ENCODE data around the gene ZNF587. TPM values are rescaled to one million over a fixed set of nuclear protein-coding genes. Genes with fewer than 3 reads are reported as not detected.
A peak's percentile ranks its signal among the peaks of the same experiment; 100 is the strongest.
"Not testable (repeated sequence)": the region's sequence is repeated elsewhere in the genome, so short reads cannot be mapped to it uniquely, and the experiment has no call there.

Gene ZNF587
- total and polyA plus RNA-seq, 4 donors: 20.4 to 33.5 (median 31.0) TPM

DNA sequence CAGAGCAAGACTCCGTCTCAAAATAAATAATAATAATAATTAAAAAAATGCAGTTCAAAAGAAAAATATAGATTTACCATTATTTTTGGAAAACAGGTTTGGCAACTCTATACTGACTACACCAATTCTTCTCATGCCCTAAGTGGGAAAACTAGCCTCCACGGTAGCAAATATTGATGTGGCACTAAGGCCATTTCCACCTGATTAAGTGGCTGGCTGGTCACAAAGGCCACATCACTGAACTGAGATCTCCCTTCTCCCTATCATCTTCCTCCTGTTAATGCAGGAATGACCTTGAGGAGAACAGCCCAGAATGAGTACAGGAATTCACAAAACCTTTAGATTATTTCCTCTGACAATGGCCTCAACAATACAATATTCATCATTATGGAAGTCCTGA lies 20.6 kb downstream of the ZNF587 start:
- no peak for DNase-seq (ENCODE audit: low read depth in 4 of 6, low spot score in 6 of 6)
- Histone ChIP-seq H3K9me3 (ENCODE audit: control insufficient read depth, insufficient read depth, low read length) (peaks cover 2% of the 10 kb centered on the region), H3K36me3 (ENCODE audit: control insufficient read depth, insufficient read depth, low read length) (peaks cover 44% of the 10 kb centered on the region), H3K4me1 (ENCODE audit: control insufficient read depth, insufficient read depth, low read length) (no peaks in the 10 kb centered on the region), H3K4me3 (ENCODE audit: low read depth, low read length) (no peak overlapping the region), H3K27ac (ENCODE audit: low read depth, low read length) (no peak overlapping the region), H3K27me3 (ENCODE audit: control insufficient read depth, insufficient read depth, low read length) (no peaks in the 10 kb centered on the region)
- WGBS (ENCODE audit: insufficient coverage): 83% methylated on average over 1 of the region's 2 CpGs

DNA sequence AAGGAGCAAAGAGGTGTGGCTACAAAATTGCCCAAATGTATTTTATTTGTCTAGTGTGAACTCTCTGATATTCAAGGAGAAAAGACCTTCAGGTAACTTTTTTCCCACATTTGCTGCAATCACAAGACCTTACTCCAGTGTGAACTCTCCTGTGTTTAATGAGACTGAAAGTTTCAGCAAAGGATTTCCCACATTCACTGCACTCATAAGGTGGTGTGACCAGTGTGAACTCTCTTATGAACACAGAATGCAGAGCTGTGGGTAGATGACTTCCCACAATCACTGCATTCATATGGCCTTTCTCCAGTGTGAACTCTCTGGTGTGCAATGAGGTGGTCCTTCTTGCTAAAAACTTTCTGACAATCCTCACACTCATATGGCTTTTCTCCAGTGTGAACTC lies 22.8 kb downstream of the ZNF587 start:
- H3K36me3 ChIP-seq (ENCODE audit: control insufficient read depth, insufficient read depth, low read length): peaks cover 32% of the 10 kb centered on the region
- H3K9me3 ChIP-seq (ENCODE audit: control insufficient read depth, insufficient read depth, low read length): peaks cover 2% of the 10 kb centered on the region
- H3K4me1 ChIP-seq (ENCODE audit: control insufficient read depth, insufficient read depth, low read length): no peaks in the 10 kb centered on the region
- no peak overlapping the region for H3K4me3 ChIP-seq (ENCODE audit: low read depth, low read length)
- DNase-seq (ENCODE audit: low read depth in 4 of 6, low spot score in 6 of 6): no peak
- no peaks in the 10 kb centered on the region for H3K27me3 ChIP-seq (ENCODE audit: control insufficient read depth, insufficient read depth, low read length)
- H3K27ac ChIP-seq (ENCODE audit: low read depth, low read length): no peak overlapping the region

DNA sequence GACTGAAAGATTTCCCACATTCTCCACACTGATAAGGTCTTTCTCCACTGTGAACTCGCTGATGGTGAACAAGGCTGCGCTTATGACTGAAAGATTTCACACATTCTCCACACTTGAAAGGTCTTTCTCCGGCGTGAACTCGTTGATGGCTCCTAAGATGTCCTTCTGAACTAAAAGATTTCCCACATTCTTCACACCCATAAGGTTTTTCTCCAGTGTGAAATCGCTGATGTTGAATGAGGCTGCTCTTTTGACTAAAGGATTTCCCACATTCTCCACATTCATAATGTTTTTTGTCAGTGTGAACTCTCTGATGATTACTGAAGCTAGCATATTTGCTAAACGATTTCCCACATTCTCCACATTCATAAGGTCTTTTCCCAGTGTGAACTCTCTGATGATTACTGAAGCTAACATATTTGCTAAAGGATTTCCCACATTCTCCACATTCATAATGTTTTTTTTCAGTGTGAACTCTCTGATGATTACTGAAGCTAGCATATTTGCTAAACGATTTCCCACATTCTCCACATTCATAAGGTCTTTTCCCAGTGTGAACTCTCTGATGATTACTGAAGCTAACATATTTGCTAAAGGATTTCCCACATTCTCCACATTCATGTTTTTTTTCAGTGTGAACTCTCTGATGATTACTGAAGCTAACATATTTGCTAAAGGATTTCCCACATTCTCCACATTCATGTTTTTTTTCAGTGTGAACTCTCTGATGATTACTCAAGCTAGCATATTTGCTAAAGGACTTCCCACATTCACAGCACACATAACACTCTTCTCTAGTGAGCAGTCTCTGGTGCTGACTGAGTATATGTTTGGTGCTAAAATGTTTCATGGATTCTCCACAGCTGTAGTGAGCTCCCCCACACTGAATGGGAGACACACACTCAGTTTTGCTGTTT lies 24.5 kb downstream of the ZNF587 start:
- not testable (repeated sequence) for H3K27ac ChIP-seq (ENCODE audit: low read depth, low read length); DNase-seq (ENCODE audit: low read depth in 4 of 6, low spot score in 6 of 6); H3K4me3 ChIP-seq (ENCODE audit: low read depth, low read length); H3K27me3 ChIP-seq (ENCODE audit: control insufficient read depth, insufficient read depth, low read length); H3K4me1 ChIP-seq (ENCODE audit: control insufficient read depth, insufficient read depth, low read length); H3K9me3 ChIP-seq (ENCODE audit: control insufficient read depth, insufficient read depth, low read length)
- WGBS (ENCODE audit: insufficient coverage): 100% methylated on average over 5 of the region's 8 CpGs
- peaks cover 28% of the 10 kb centered on the region for H3K36me3 ChIP-seq (ENCODE audit: control insufficient read depth, insufficient read depth, low read length)

DNA sequence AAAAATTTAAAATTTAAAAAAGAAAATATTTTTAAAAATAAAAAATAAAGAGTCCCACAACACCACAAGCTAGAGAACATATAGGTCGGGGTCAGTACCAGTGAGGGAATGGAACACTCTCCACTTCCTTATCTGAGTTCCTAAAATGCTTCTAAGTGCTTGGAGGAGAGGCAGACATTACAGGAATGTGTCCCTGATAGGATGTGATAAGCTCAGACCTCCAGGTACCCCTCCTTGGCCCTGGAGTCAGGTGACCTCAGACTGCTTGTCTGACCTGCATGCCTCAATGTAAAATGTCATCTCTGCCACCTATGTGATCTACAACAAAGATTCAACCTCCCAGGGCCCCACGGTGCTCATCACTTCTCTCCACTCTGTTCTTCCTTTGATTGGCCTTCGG lies 36.4 kb downstream of the ZNF587 start:
- no peak for DNase-seq (ENCODE audit: low read depth in 4 of 6, low spot score in 6 of 6)

DNA sequence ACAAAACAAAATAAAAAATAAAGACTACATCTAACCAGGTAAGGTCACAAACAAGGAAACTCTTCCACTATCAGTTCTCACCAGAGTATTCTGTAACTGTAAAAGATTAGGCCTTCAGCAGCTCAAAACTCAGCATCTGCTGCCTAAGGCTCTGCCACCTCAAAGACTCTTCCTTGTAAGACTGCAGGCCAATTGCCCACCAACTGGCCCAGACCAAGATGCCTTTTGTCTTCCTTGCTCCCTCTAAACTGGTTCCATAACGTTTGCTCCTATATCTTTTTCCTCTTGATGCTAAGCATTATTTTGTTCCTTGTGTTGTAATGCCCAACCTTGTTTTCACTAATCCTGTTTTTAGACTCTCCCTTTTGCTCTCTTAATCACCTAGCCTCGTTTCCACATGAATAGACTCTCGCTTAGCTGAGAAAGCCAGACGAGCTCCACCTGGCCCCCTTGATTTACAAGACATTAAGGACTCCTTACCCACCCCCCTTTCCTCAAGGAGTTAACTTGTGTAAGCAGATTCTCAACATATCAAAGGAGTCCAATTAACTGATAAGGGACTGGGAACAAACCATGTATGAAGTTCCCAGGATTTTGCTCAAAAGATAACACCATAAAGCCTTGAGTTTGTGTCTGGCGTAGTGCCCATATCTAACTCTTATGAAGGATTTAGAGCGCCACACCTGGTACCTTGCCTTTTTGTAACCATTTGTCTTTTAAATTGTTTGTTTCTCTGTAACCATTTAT lies 37.7 kb downstream of the ZNF587 start:
- DNase-seq (ENCODE audit: low read depth in 4 of 6, low spot score in 6 of 6): peak in 2 of 6 donors; percentile 11 to 19
- peak overlapping the region; percentile 93 for H3K4me3 ChIP-seq (ENCODE audit: low read depth, low read length)

More for the DNA sequence above, 36.4 kb downstream of the ZNF587 start:
- Histone ChIP-seq H3K4me3 (ENCODE audit: low read depth, low read length) (no peak overlapping the region), H3K27ac (ENCODE audit: low read depth, low read length) (no peak overlapping the region), H3K4me1 (ENCODE audit: control insufficient read depth, insufficient read depth, low read length) (peaks cover 20% of the 10 kb centered on the region), H3K36me3 (ENCODE audit: control insufficient read depth, insufficient read depth, low read length) (peaks cover 16% of the 10 kb centered on the region), H3K9me3 (ENCODE audit: control insufficient read depth, insufficient read depth, low read length) (no peaks in the 10 kb centered on the region), H3K27me3 (ENCODE audit: control insufficient read depth, insufficient read depth, low read length) (no peaks in the 10 kb centered on the region)
- 83% methylated on average over 1 of the region's 3 CpGs for WGBS (ENCODE audit: insufficient coverage)

DNA sequence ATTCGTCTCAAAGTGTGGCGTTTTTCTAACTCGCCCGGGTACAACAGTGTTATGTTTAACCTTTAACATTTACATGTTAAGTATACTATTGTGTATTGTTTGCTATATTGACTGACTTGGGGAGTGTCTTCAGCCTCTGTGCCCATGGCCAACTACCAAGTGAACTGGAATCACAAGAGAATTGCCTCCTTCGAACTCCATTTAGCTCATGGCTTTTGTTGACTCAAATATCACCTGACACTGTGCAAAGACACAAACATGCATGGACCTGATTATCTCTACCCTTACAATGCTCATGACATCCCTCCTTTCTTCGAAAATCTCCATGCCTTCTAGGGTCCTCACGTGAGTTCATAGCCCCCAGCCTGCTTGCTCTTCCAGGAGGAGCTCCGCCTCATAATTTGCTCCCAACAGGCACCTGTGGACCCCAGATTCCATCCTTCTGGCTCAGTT lies 38.5 kb downstream of the ZNF587 start:
- Histone ChIP-seq H3K27me3 (ENCODE audit: control insufficient read depth, insufficient read depth, low read length) (no peaks in the 10 kb centered on the region), H3K36me3 (ENCODE audit: control insufficient read depth, insufficient read depth, low read length) (peaks cover 16% of the 10 kb centered on the region), H3K4me1 (ENCODE audit: control insufficient read depth, insufficient read depth, low read length) (peaks cover 20% of the 10 kb centered on the region), H3K9me3 (ENCODE audit: control insufficient read depth, insufficient read depth, low read length) (no peaks in the 10 kb centered on the region), H3K4me3 (ENCODE audit: low read depth, low read length) (peak overlapping the region; percentile 93), H3K27ac (ENCODE audit: low read depth, low read length) (peak overlapping the region; percentile 57)
- 0% methylated on average over 4 of the region's 8 CpGs for WGBS (ENCODE audit: insufficient coverage)
- DNase-seq (ENCODE audit: low read depth in 4 of 6, low spot score in 6 of 6): peak in 1 of 6 donors; percentile 6

More for the DNA sequence above, 37.7 kb downstream of the ZNF587 start:
- Histone ChIP-seq H3K4me1 (ENCODE audit: control insufficient read depth, insufficient read depth, low read length) (peaks cover 20% of the 10 kb centered on the region), H3K27me3 (ENCODE audit: control insufficient read depth, insufficient read depth, low read length) (no peaks in the 10 kb centered on the region), H3K9me3 (ENCODE audit: control insufficient read depth, insufficient read depth, low read length) (no peaks in the 10 kb centered on the region), H3K27ac (ENCODE audit: low read depth, low read length) (no peak overlapping the region), H3K36me3 (ENCODE audit: control insufficient read depth, insufficient read depth, low read length) (peaks cover 16% of the 10 kb centered on the region)
- 7% methylated on average over 4 of the region's 6 CpGs for WGBS (ENCODE audit: insufficient coverage)

DNA sequence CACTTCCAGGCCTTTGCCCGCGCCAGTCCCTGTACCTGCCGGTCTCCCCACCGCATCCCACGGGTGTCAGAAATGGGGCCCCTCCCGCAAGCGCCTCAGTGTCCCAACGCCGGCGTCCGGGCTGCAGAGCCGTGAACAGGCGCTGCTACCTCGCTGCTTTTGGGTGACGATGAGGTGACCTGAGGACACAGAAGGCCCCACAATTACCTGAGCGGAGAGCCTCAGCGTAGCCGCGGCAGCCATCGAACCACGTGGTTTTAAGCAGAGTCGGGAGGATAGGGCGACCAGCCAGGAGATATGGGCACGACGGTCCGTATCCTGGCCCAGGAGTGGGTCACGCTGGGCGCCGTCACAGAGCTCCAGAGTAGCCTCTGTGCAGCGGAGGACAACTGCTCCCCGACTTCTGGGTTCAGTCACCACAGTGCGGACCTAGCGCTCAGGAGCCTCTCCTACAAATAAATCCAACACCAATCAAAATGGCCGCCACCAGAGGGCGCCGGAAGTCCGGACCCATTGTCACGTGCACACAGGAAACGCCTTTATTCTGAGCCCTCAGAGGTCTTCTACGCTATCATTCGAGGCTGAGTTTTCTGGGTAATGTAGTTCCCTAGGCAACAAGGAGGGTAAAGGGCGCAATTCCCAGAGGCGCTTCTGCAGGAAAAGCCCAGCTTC lies 39.0 kb downstream of the ZNF587 start, which contains the start of gene ZNF814:
Gene ZNF814, minus strand, starts transcription at position 478 of the 672 bp plus-strand sequence. Its CDS starts 235 bp downstream, at position 243.
- 0% methylated on average over 43 of the region's 43 CpGs for WGBS (ENCODE audit: insufficient coverage)
- H3K27ac ChIP-seq (ENCODE audit: low read depth, low read length): peak within 1 kb of the TSS; percentile 57

DNA sequence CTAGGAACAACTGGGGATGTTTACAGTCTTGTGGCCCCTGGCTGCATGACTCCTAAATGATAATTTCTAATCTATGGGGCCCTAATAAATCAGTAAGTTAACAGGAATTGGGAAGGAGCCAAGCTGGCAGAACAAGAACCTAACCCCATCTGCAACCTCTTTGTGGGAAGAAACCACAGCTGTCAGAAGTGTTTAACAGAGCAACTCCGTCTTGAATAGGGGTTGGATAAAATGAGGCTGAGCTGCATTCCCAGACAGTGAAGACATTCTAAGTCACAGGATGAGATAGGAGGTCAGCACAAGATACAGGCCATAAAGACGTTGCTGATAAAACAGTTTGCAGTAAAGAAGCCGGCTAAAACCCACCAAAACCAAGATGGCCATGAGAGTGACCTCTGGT lies 41.0 kb downstream of the ZNF587 start:
- H3K36me3 ChIP-seq (ENCODE audit: control insufficient read depth, insufficient read depth, low read length); DNase-seq (ENCODE audit: low read depth in 4 of 6, low spot score in 6 of 6); H3K9me3 ChIP-seq (ENCODE audit: control insufficient read depth, insufficient read depth, low read length); H3K27ac ChIP-seq (ENCODE audit: low read depth, low read length); H3K4me3 ChIP-seq (ENCODE audit: low read depth, low read length); H3K27me3 ChIP-seq (ENCODE audit: control insufficient read depth, insufficient read depth, low read length): not testable (repeated sequence)
- 60% methylated on average over 3 of the region's 3 CpGs for WGBS (ENCODE audit: insufficient coverage)
- peaks cover 20% of the 10 kb centered on the region for H3K4me1 ChIP-seq (ENCODE audit: control insufficient read depth, insufficient read depth, low read length)

More for the DNA sequence above, 39.0 kb downstream of the ZNF587 start, which contains the start of gene ZNF814:
- H3K27me3 ChIP-seq (ENCODE audit: control insufficient read depth, insufficient read depth, low read length): no peaks in the 10 kb centered on the region
- peak within 1 kb of the TSS; percentile 93 for H3K4me3 ChIP-seq (ENCODE audit: low read depth, low read length)
- H3K4me1 ChIP-seq (ENCODE audit: control insufficient read depth, insufficient read depth, low read length): peaks cover 20% of the 10 kb centered on the region
- peaks cover 14% of the 10 kb centered on the region for H3K36me3 ChIP-seq (ENCODE audit: control insufficient read depth, insufficient read depth, low read length)
- peak; percentile 74 to 98 (median 80) for DNase-seq (ENCODE audit: low read depth in 4 of 6, low spot score in 6 of 6)
- H3K9me3 ChIP-seq (ENCODE audit: control insufficient read depth, insufficient read depth, low read length): no peaks in the 10 kb centered on the region

DNA sequence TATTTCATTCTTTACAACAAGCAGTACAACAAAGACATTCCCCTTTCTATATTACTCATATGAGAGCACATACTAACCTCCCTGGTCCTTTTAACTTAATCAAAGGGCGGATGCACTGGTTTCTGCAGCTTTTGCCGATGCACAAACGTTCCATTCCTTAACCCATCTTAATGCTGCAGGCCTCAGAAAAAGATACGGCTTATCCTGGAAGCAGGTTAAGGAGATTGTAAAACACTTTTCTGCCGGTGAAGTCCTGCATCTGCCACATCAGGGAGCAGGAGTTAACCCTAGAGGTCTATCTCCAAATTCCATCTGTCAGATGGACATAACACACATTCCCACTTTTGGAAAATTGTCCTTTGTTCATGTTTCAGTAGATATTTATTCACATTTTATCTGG lies 50.7 kb downstream of the ZNF587 start:
- WGBS (ENCODE audit: insufficient coverage): 86% methylated on average over 3 of the region's 5 CpGs

More for the DNA sequence above, 50.7 kb downstream of the ZNF587 start:
- H3K36me3 ChIP-seq (ENCODE audit: control insufficient read depth, insufficient read depth, low read length): peaks cover 9% of the 10 kb centered on the region
- no peak overlapping the region for H3K27ac ChIP-seq (ENCODE audit: low read depth, low read length)
- H3K27me3 ChIP-seq (ENCODE audit: control insufficient read depth, insufficient read depth, low read length): no peaks in the 10 kb centered on the region
- no peak overlapping the region for H3K4me3 ChIP-seq (ENCODE audit: low read depth, low read length)
- no peaks in the 10 kb centered on the region for H3K4me1 ChIP-seq (ENCODE audit: control insufficient read depth, insufficient read depth, low read length)
- H3K9me3 ChIP-seq (ENCODE audit: control insufficient read depth, insufficient read depth, low read length): no peaks in the 10 kb centered on the region
- no peak for DNase-seq (ENCODE audit: low read depth in 4 of 6, low spot score in 6 of 6)

Measured in spinal cord (tissue), 10 donors.